HepG2 (cell line): ENCODE data around the gene PREX1.

Experiments
- TGIF2 ChIP-seq: IDR thresholded peaks from 2 replicates; pipeline ENCODE4 v1.6.1; 2016; ENCODE audit warnings: control low read depth, missing compliant biosample characterization
- YY1 ChIP-seq: IDR thresholded peaks from 2 replicates; pipeline ENCODE4 v1.6.1; 2011; ENCODE audit warnings: low read length, low read depth, moderate library complexity, mild to moderate bottlenecking; ENCODE audit not compliant: insufficient read depth, insufficient replicate concordance
- TF ChIP-seq, protein P1 (sequence below): IDR thresholded peaks from 2 replicates; pipeline ENCODE4 v1.6.1; 2016

GRCh38 chr20:48629960-48630315 is 197.9 kb downstream of the PREX1 start:
- TF ChIP-seq TGIF2 (no peak), YY1 (no peak)
- TF ChIP-seq, protein P1, sequence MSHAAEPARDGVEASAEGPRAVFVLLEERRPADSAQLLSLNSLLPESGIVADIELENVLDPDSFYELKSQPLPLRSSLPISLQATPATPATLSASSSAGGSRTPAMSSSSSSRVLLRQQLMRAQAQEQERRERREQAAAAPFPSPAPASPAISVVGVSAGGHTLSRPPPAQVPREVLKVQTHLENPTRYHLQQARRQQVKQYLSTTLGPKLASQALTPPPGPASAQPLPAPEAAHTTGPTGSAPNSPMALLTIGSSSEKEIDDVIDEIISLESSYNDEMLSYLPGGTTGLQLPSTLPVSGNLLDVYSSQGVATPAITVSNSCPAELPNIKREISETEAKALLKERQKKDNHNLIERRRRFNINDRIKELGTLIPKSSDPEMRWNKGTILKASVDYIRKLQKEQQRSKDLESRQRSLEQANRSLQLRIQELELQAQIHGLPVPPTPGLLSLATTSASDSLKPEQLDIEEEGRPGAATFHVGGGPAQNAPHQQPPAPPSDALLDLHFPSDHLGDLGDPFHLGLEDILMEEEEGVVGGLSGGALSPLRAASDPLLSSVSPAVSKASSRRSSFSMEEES (CRISPR knock-in tag): no peak
